Measurements from ENCODE around the gene FBXL12.

GRCh38 chr19:9799162-9799561 lies 19.7 kb downstream of the FBXL12 start:
- TF ChIP-seq CTCF (conservative IDR thresholded peaks at IDR 0.05; ENCODE audit: low read length) (no peak), EZH2phosphoT487 (IDR thresholded peaks at IDR 0.05; ENCODE audit: borderline replicate concordance, low read depth, low read length) (no peak)

All from OCI-LY7 (cell line).